ENCODE measurements around the gene COL4A2. TPM values are rescaled to one million over a fixed set of nuclear protein-coding genes. Genes with fewer than 3 reads are reported as not detected.

COL4A2 gene
- total RNA-seq, 1 experiment from 2014 or later, result 66.0 TPM

GRCh38 chr13:110332750-110333149, 25.7 kb downstream of the COL4A2 start:
- no TSS peak for BruUV-seq (replicated peaks)
- Mint-ChIP-seq H3K27ac (ENCODE audit: low read depth, unreplicated experiment) (no peak overlapping the region), H3K4me1 (ENCODE audit: insufficient read depth, unreplicated experiment) (peaks cover 4% of the 10 kb centered on the region), H3K36me3 (ENCODE audit: insufficient read depth, unreplicated experiment) (no peaks in the 10 kb centered on the region), H3K27me3 (ENCODE audit: insufficient read depth, unreplicated experiment) (no peaks in the 10 kb centered on the region), H3K9me3 (ENCODE audit: unreplicated experiment) (no peaks in the 10 kb centered on the region), H3K4me3 (ENCODE audit: unreplicated experiment) (no peak overlapping the region)
- POLR2A ChIA-PET, result no interaction called here
- TF ChIP-seq CTCF (IDR thresholded peaks at IDR 0.05; ENCODE audit: unreplicated experiment), result no peak
- CTCF ChIA-PET, result interaction anchor here (0.9 kb wide), 1 partner anchor 79 kb away, joined by 3 read pairs; no protein-coding TSS in a partner anchor
- intact Hi-C loops (cut with micrococcal nuclease), result no loop called here
- DNase-seq (ENCODE audit: unreplicated experiment), result no peak

DNA sequence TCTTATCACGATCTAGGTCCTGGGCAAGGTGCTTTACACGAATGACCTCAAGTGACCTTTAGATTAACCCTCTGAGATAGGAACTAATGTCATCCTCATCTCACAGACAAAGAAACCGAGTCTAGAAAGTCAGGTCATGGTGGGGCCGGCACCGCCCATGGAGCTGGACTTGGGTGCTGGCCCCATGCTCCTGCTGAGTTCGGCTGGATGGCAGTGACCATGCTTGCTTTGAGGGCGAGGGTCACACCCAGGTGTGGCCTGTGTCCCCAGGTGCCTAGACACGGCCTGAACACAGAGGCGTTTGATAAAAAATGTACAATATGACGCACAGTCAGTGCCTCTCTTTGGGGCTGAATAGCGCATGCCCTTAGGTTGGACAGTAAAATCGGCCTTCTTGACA, 26.8 kb downstream of the COL4A2 start:
- Mint-ChIP-seq H3K4me1 (ENCODE audit: insufficient read depth, unreplicated experiment) (peaks cover 4% of the 10 kb centered on the region), H3K36me3 (ENCODE audit: insufficient read depth, unreplicated experiment) (no peaks in the 10 kb centered on the region), H3K4me3 (ENCODE audit: unreplicated experiment) (no peak overlapping the region), H3K9me3 (ENCODE audit: unreplicated experiment) (no peaks in the 10 kb centered on the region), H3K27me3 (ENCODE audit: insufficient read depth, unreplicated experiment) (no peaks in the 10 kb centered on the region), H3K27ac (ENCODE audit: low read depth, unreplicated experiment) (no peak overlapping the region)
- ChIA-PET POLR2A (no interaction called here), CTCF (no interaction called here)
- no peak for DNase-seq (ENCODE audit: unreplicated experiment)
- no peak for TF ChIP-seq CTCF (IDR thresholded peaks at IDR 0.05; ENCODE audit: unreplicated experiment)
- BruUV-seq (replicated peaks), result no TSS peak
- intact Hi-C loops (cut with micrococcal nuclease), result no loop called here

GRCh38 chr13:110334256-110334655, 27.2 kb downstream of the COL4A2 start:
- Mint-ChIP-seq H3K9me3 (ENCODE audit: unreplicated experiment) (no peaks in the 10 kb centered on the region), H3K4me1 (ENCODE audit: insufficient read depth, unreplicated experiment) (peaks cover 4% of the 10 kb centered on the region), H3K27ac (ENCODE audit: low read depth, unreplicated experiment) (no peak overlapping the region), H3K27me3 (ENCODE audit: insufficient read depth, unreplicated experiment) (no peaks in the 10 kb centered on the region), H3K36me3 (ENCODE audit: insufficient read depth, unreplicated experiment) (peaks cover 3% of the 10 kb centered on the region), H3K4me3 (ENCODE audit: unreplicated experiment) (no peak overlapping the region)
- BruUV-seq (replicated peaks), result no TSS peak
- ChIA-PET CTCF (interaction anchor here (0.7 kb wide), 1 partner anchor 12 kb away, joined by 4 read pairs; no protein-coding TSS in a partner anchor), POLR2A (no interaction called here)
- TF ChIP-seq CTCF (IDR thresholded peaks at IDR 0.05; ENCODE audit: unreplicated experiment), result no peak
- DNase-seq (ENCODE audit: unreplicated experiment), result no peak
- intact Hi-C loops (cut with micrococcal nuclease), result no loop called here

- TF ChIP-seq CTCF (IDR thresholded peaks at IDR 0.05; ENCODE audit: unreplicated experiment), result no peak
- Mint-ChIP-seq H3K27me3 (ENCODE audit: insufficient read depth, unreplicated experiment) (no peaks in the 10 kb centered on the region), H3K27ac (ENCODE audit: low read depth, unreplicated experiment) (peak overlapping the region; percentile 57), H3K36me3 (ENCODE audit: insufficient read depth, unreplicated experiment) (peaks cover 4% of the 10 kb centered on the region), H3K4me3 (ENCODE audit: unreplicated experiment) (no peak overlapping the region), H3K9me3 (ENCODE audit: unreplicated experiment) (no peaks in the 10 kb centered on the region), H3K4me1 (ENCODE audit: insufficient read depth, unreplicated experiment) (peaks cover 4% of the 10 kb centered on the region)
- POLR2A ChIA-PET, result no interaction called here
- CTCF ChIA-PET, result interaction anchor here (0.7 kb wide), 1 partner anchor 11 kb away, joined by 4 read pairs; no protein-coding TSS in a partner anchor
- intact Hi-C loops (cut with micrococcal nuclease), result no loop called here
- DNase-seq (ENCODE audit: unreplicated experiment), result no peak
- BruUV-seq (replicated peaks), result no TSS peak
Measured at GRCh38 chr13:110334841-110335490, 27.9 kb downstream of the COL4A2 start.
